Mucosa of stomach (tissue), 1 donor: ENCODE measurements around the gene C6orf52.
"Not testable (repeated sequence)": the region's sequence is repeated elsewhere in the genome, so short reads cannot be mapped to it uniquely, and the experiment has no call there.

Source experiments
- H3K27me3 ChIP-seq: one replicate; pipeline ENCODE4 v1.7.0; 2013; ENCODE audit warnings: mild to moderate bottlenecking, low read length; ENCODE audit not compliant: control insufficient read depth, insufficient read depth
- H3K36me3 ChIP-seq: one replicate; pipeline ENCODE4 v1.7.0; 2013; ENCODE audit warnings: low read length; ENCODE audit not compliant: control insufficient read depth, insufficient read depth
- H3K4me1 ChIP-seq: one replicate; pipeline ENCODE4 v1.7.0; 2013; ENCODE audit warnings: mild to moderate bottlenecking, low read length; ENCODE audit not compliant: control insufficient read depth, insufficient read depth
- H3K4me3 ChIP-seq: one replicate; pipeline ENCODE4 v1.7.0; 2013; ENCODE audit warnings: low read length
- H3K9ac ChIP-seq: one replicate; pipeline ENCODE4 v1.7.0; 2013; ENCODE audit warnings: mild to moderate bottlenecking, low read length, moderate library complexity
- H3K9me3 ChIP-seq: one replicate; pipeline ENCODE4 v1.7.0; 2013; ENCODE audit warnings: mild to moderate bottlenecking, low read length, moderate library complexity; ENCODE audit not compliant: control insufficient read depth
- donor health status: Pancreatic carcinoma.

The C6orf52 gene

GRCh38 chr6:10662742-10663141, 31.7 kb downstream of the C6orf52 start:
- no peak overlapping the region for H3K4me3 ChIP-seq
- no peak overlapping the region for H3K9ac ChIP-seq
- no peaks in the 10 kb centered on the region for H3K4me1 ChIP-seq
- H3K9me3 ChIP-seq = no peaks in the 10 kb centered on the region
- H3K27me3 ChIP-seq = no peaks in the 10 kb centered on the region
- H3K36me3 ChIP-seq = no peaks in the 10 kb centered on the region

GRCh38 chr6:10662207-10662606, 32.2 kb downstream of the C6orf52 start:
- no peaks in the 10 kb centered on the region for H3K36me3 ChIP-seq
- no peaks in the 10 kb centered on the region for H3K4me1 ChIP-seq
- H3K9ac ChIP-seq = no peak overlapping the region
- no peak overlapping the region for H3K4me3 ChIP-seq
- no peaks in the 10 kb centered on the region for H3K27me3 ChIP-seq
- H3K9me3 ChIP-seq = no peaks in the 10 kb centered on the region

DNA sequence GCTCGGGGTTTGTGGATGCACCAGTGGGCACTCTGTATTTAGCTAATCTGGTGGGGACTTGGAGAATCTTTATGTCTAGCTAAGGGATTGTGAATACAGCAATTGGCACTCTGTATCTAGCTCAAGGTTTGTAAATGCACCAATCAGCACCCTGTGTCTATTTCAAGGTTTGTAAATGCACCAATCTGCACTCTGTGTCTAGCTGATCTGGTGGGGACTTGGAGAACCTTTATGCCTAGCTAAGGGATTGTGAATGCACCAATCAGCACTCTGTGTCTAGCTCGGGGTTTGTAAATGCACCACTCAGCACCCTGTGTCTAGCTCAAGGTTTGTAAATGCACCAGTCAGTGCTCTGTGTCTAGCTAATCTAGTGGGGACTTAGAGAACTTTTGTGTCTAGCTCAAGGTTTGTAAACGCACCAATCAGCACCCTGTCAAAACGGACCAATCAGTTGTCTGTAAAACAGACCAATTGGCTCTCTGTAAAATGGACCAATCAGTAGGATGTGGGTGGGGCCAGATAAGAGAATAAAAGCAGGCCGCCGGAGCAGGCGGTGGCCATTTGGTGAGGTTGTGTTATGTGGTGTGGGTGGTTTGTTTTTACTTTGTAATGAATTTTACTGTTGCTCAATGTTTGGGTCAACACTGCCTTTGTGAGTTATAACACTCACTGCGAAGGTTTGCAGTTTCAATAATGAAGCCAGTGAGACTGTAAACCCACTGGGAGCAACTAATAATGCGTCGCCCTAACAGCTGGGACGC, 33.8 kb downstream of the C6orf52 start:
- H3K36me3 ChIP-seq, H3K9ac ChIP-seq, H3K27me3 ChIP-seq, H3K9me3 ChIP-seq, H3K4me3 ChIP-seq, H3K4me1 ChIP-seq: not testable (repeated sequence)

- no peaks in the 10 kb centered on the region for H3K9me3 ChIP-seq
- no peaks in the 10 kb centered on the region for H3K36me3 ChIP-seq
- H3K9ac ChIP-seq = peak overlapping the region; percentile 34
- no peaks in the 10 kb centered on the region for H3K27me3 ChIP-seq
- H3K4me3 ChIP-seq = no peak overlapping the region
- H3K4me1 ChIP-seq = no peaks in the 10 kb centered on the region
These were observed 34.6 kb downstream of the C6orf52 start for GRCh38 chr6:10659699-10660348.

GRCh38 chr6:10658910-10659698, 35.3 kb downstream of the C6orf52 start:
- Histone ChIP-seq H3K4me1 (no peaks in the 10 kb centered on the region), H3K9ac (peak overlapping the region; percentile 34), H3K4me3 (no peak overlapping the region), H3K9me3 (no peaks in the 10 kb centered on the region), H3K36me3 (no peaks in the 10 kb centered on the region), H3K27me3 (no peaks in the 10 kb centered on the region)

DNA sequence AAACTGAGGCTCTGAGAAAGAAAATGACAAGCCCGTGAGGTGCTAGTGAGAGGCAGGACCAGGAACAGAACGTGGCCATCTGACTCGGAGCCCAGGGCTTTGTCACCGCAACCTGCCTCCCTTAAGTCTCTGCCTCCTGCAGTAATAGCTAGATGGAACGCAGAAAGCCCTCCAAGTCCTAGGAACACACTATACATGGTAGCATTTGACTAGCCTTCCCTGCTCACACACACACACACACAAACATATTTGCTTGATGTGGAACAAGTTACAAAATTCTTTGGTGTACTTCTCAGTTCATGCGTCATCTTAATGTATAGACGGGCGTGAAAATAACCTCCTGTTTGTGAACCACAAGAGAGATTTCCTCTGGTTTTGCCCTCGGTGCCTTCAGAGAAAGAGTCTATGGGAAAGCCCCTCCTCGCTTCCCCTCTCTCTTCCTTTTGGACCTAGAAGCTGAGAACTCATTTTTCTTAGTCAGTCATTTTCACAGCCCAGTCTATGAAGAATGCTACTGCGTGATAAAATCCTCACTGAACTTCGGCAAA, 38.8 kb downstream of the C6orf52 start:
- no peaks in the 10 kb centered on the region for H3K36me3 ChIP-seq
- H3K9me3 ChIP-seq = no peaks in the 10 kb centered on the region
- no peaks in the 10 kb centered on the region for H3K4me1 ChIP-seq
- H3K4me3 ChIP-seq = no peak overlapping the region
- H3K27me3 ChIP-seq = no peaks in the 10 kb centered on the region
- H3K9ac ChIP-seq = no peak overlapping the region

DNA sequence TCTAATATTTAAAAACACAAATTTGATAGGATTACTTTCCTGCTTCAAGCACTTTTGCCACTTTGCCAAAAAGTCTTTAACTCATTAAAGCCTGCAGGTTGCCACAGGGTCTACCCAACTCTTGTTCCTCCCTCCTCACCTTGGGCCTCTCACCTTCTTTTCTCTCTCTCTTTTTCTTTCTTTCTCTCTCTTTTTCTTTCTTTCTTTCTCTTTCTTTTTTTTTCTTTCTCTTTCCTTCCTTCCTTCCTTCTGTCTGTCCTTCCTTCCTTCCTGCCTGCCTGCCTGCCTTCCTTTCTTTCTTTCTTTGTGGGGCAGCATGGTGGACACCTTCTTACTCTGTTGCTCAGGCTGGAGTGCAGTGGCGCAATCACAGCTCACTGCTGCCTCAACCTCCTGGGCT, 50.2 kb downstream of the C6orf52 start:
- Histone ChIP-seq H3K9ac (no peak overlapping the region), H3K9me3 (no peaks in the 10 kb centered on the region), H3K27me3 (no peaks in the 10 kb centered on the region), H3K4me3 (no peak overlapping the region), H3K4me1 (no peaks in the 10 kb centered on the region), H3K36me3 (no peaks in the 10 kb centered on the region)

DNA sequence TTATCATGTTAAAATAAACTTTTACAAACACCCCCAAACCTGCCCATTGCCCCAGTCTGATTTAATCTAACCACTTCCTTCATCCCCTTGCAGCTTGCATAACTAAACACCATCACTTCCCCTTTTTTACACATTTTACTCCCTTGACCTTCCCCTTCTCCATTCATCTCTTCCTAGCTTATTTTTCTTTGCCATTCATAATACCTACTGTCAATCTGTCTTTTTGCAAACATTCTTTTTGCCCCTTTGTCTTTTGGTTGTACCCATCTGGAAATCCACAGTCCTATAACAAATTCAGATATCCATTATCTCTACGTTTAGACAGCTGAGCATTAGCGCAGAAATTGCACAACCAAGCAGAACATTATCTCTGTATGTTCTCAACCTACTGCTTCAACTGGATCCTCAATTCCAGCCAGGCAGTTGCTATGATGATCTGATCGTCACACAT, 51.2 kb downstream of the C6orf52 start:
- Histone ChIP-seq H3K36me3 (no peaks in the 10 kb centered on the region), H3K4me3 (no peak overlapping the region), H3K4me1 (no peaks in the 10 kb centered on the region), H3K27me3 (no peaks in the 10 kb centered on the region), H3K9me3 (no peaks in the 10 kb centered on the region), H3K9ac (no peak overlapping the region)

DNA sequence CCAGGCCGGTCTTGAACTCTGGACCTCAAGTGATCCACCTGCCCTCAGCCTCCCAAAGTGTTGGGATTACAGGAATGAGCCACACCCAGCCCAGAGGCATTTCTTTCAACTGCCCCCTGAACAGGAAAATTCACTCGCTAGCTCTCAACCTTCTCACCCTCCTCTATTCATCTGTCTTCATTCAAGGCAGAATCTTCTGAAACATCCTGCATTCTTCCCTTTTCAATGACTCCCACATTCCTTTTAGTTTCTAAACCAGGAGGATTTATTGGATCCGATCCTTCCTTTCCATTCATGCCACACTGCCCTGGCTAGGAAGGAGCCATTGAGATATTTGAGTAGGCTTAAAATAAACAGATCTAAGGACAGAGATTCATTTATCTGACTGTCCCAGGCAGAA, 52.9 kb downstream of the C6orf52 start:
- Histone ChIP-seq H3K4me1 (no peaks in the 10 kb centered on the region), H3K9me3 (no peaks in the 10 kb centered on the region), H3K9ac (no peak overlapping the region), H3K27me3 (no peaks in the 10 kb centered on the region), H3K4me3 (no peak overlapping the region), H3K36me3 (no peaks in the 10 kb centered on the region)

DNA sequence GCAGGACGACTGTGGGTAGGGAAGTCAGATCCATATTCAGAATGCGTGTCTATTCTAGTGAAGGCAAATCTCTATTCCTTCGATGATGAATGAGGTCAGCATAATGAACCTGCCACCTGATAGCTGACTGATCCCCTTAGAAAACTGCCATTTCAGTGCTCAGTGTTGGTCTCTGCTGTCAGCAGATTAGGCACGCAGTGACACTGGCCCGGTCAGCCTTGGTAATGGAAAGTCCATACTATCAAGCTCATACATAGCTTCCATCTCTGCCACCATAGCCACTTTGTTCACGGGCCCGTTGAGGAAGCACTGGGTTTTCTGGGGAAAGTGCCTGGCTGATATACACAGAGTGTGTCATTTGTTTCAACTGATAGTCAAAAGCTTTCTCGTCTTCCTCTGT, 54.0 kb downstream of the C6orf52 start:
- Histone ChIP-seq H3K9ac (no peak overlapping the region), H3K27me3 (no peaks in the 10 kb centered on the region), H3K9me3 (no peaks in the 10 kb centered on the region), H3K36me3 (no peaks in the 10 kb centered on the region), H3K4me1 (no peaks in the 10 kb centered on the region), H3K4me3 (no peak overlapping the region)

DNA sequence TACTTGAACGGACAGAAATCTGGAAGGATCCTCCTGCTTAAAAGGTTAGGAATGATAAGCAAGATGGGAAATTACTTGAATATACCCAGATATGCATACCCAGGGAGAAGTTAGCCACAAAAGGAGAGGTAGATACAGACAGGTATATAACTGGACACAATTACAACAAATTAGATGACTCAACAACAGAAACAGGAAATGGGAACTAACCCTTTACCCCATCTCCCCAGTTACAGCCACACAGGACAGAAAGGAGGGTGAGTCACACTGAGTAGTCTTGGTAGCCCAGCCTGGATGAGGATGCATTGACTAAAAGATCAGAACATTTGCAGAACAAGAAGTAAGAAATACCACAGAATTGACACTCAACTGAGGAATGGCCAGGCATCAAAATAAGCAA, 61.2 kb downstream of the C6orf52 start:
- Histone ChIP-seq H3K4me3 (no peak overlapping the region), H3K9me3 (no peaks in the 10 kb centered on the region), H3K9ac (no peak overlapping the region), H3K27me3 (no peaks in the 10 kb centered on the region), H3K36me3 (no peaks in the 10 kb centered on the region), H3K4me1 (no peaks in the 10 kb centered on the region)

- Histone ChIP-seq H3K36me3 (no peaks in the 10 kb centered on the region), H3K9ac (no peak overlapping the region), H3K4me1 (no peaks in the 10 kb centered on the region), H3K4me3 (no peak overlapping the region), H3K9me3 (no peaks in the 10 kb centered on the region), H3K27me3 (no peaks in the 10 kb centered on the region)
These were observed 64.2 kb downstream of the C6orf52 start for GRCh38 chr6:10630178-10630577.
